Keratinocyte (primary cell): ENCODE data around the gene COQ8A. TPM values are rescaled to one million over a fixed set of nuclear protein-coding genes. Genes with fewer than 3 reads are reported as not detected.

ENCODE experiments used
- DNase-seq: peaks from one replicate; pipeline ENCODE4 v3.0.0-alpha.2; 2011; ENCODE audit warnings: low read depth, missing footprints, low spot score
- FAIRE-seq: peaks from 2 replicates; lab custom pipeline; 2011; peaks lifted over from hg19 to GRCh38; lab: Jason Lieb, UNC
- H2AFZ ChIP-seq: 2 replicates; pipeline ENCODE4 v1.6.0; 2012; ENCODE audit warnings: low read length, control low read depth, inconsistent platforms; ENCODE audit not compliant: control insufficient read depth
- H3K27ac ChIP-seq: 2 replicates; pipeline ENCODE4 v1.5.1; 2011; ENCODE audit warnings: low read length; ENCODE audit not compliant: control insufficient read depth, insufficient read depth
- H3K27me3 ChIP-seq: 3 replicates; pipeline ENCODE4 v1.6.0; 2011; ENCODE audit warnings: low read length; ENCODE audit not compliant: control insufficient read depth, insufficient read depth; ENCODE audit errors: extremely low read depth
- H3K36me3 ChIP-seq, 2 experiments: 2 replicates in 1 of 2; 3 replicates in 1 of 2; pipeline ENCODE4 v1.5.1; 2011; ENCODE audit warnings: low read length in 2 of 2, mild to moderate bottlenecking in 1 of 2; ENCODE audit not compliant: control insufficient read depth in 2 of 2, insufficient read depth in 2 of 2; ENCODE audit errors: extremely low read depth in 1 of 2
- H3K4me1 ChIP-seq: 3 replicates; pipeline ENCODE4 v1.5.1; 2011; ENCODE audit warnings: low read length; ENCODE audit not compliant: control insufficient read depth, insufficient read depth; ENCODE audit errors: extremely low read depth
- H3K4me2 ChIP-seq: 3 replicates; pipeline ENCODE4 v1.6.0; 2011; ENCODE audit warnings: low read depth, low read length; ENCODE audit not compliant: control insufficient read depth, insufficient read depth; ENCODE audit errors: extremely low read depth
- H3K4me3 ChIP-seq, 3 experiments: fragments of 200-600 bp in 1 of 3; sonication (generic) in 1 of 3; 2 replicates in 2 of 3; 3 replicates in 1 of 3; pipeline ENCODE4 v1.5.1; 2011 to 2016; ENCODE audit warnings: low read length in 3 of 3, mild to moderate bottlenecking in 3 of 3, control low read depth in 2 of 3, inconsistent platforms in 1 of 3, low read depth in 1 of 3, mixed read lengths in 1 of 3, mixed run types in 1 of 3, moderate library complexity in 1 of 3; ENCODE audit not compliant: control insufficient read depth in 2 of 3, insufficient read depth in 2 of 3; ENCODE audit errors: extremely low read depth in 1 of 3
- H3K79me2 ChIP-seq: 2 replicates; pipeline ENCODE4 v1.6.0; 2012; ENCODE audit warnings: low read length; ENCODE audit not compliant: control insufficient read depth, insufficient read depth
- H3K9ac ChIP-seq: 3 replicates; pipeline ENCODE4 v1.6.0; 2011; ENCODE audit warnings: low read length; ENCODE audit not compliant: control insufficient read depth, insufficient read depth; ENCODE audit errors: extremely low read depth
- H3K9me1 ChIP-seq: 3 replicates; pipeline ENCODE4 v1.6.0; 2011; ENCODE audit warnings: low read length; ENCODE audit not compliant: control insufficient read depth, insufficient read depth; ENCODE audit errors: extremely low read depth
- H3K9me3 ChIP-seq: 2 replicates; pipeline ENCODE4 v1.5.1; 2012; ENCODE audit warnings: low read depth, low read length; ENCODE audit not compliant: control insufficient read depth
- H4K20me1 ChIP-seq: 3 replicates; pipeline ENCODE4 v1.6.0; 2011; ENCODE audit warnings: low read length; ENCODE audit not compliant: control insufficient read depth, insufficient read depth; ENCODE audit errors: extremely low read depth
- EZH2 ChIP-seq: IDR thresholded peaks from one replicate; pipeline ENCODE4 v1.6.1; 2012; ENCODE audit warnings: inconsistent platforms, mild to moderate bottlenecking, low read length, moderate library complexity
- dilution Hi-C: fragments of 300-500 bp; cut with MboI; formaldehyde crosslinking; loops from one replicate; pipeline ENCODE4 v1.7.0; 2020; ENCODE audit warnings: low sequenced_read_pairs; ENCODE audit not compliant: extremely low pct_ligation_motif_present
- polyA plus RNA-seq, 5 experiments: library from polyadenylated mRNA; depleted of rRNA in 3 of 5; stranded (reverse) in 3 of 5; stranded (forward) in 1 of 5; unstranded in 1 of 5; fragments of >200 nt; gene quantifications; 1 replicate in 1 of 5; 2 replicates in 3 of 5; 3 replicates in 1 of 5; pipeline versions ENCODE4 v1.2.1 to v1.2.3, GENCODE V29; 2011 to 2012; ENCODE audit warnings: missing spikeins in 2 of 5, low read depth in 1 of 5, low replicate concordance in 1 of 5
- TF ChIP-seq, protein P1 (sequence below), 3 experiments: IDR thresholded peaks in 1 of 3; conservative IDR thresholded peaks in 1 of 3; optimal IDR thresholded peaks in 1 of 3; 2 replicates in 2 of 3; 3 replicates in 1 of 3; pipeline versions ENCODE3 to v1.5.1; 2011; ENCODE audit warnings: low read length in 3 of 3, mild to moderate bottlenecking in 3 of 3, moderate library complexity in 2 of 3, control low read depth in 1 of 3, inconsistent platforms in 1 of 3; ENCODE audit not compliant: insufficient read depth in 2 of 3; ENCODE audit errors: extremely low read depth in 1 of 3

Gene COQ8A
- polyA plus RNA-seq, 1 donor (not counting 4 experiments of a cell fraction or from before 2014, with no cell fraction given), result 3.8 TPM

- no peaks in the 10 kb centered on the region for H3K9me1 ChIP-seq
- H3K27ac ChIP-seq, result no peak overlapping the region
- no peak overlapping the region for H3K9ac ChIP-seq
- peaks cover 9% of the 10 kb centered on the region for H3K4me1 ChIP-seq
- H2AFZ ChIP-seq, result no peak overlapping the region
- no peaks in the 10 kb centered on the region for H4K20me1 ChIP-seq
- no peak for TF ChIP-seq EZH2
- TF ChIP-seq, protein P1, sequence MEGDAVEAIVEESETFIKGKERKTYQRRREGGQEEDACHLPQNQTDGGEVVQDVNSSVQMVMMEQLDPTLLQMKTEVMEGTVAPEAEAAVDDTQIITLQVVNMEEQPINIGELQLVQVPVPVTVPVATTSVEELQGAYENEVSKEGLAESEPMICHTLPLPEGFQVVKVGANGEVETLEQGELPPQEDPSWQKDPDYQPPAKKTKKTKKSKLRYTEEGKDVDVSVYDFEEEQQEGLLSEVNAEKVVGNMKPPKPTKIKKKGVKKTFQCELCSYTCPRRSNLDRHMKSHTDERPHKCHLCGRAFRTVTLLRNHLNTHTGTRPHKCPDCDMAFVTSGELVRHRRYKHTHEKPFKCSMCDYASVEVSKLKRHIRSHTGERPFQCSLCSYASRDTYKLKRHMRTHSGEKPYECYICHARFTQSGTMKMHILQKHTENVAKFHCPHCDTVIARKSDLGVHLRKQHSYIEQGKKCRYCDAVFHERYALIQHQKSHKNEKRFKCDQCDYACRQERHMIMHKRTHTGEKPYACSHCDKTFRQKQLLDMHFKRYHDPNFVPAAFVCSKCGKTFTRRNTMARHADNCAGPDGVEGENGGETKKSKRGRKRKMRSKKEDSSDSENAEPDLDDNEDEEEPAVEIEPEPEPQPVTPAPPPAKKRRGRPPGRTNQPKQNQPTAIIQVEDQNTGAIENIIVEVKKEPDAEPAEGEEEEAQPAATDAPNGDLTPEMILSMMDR (optimal IDR thresholded peaks at IDR 0.05 in 1 of 3, IDR thresholded peaks at IDR 0.05 in 1 of 3, conservative IDR thresholded peaks at IDR 0.05 in 1 of 3; ENCODE audit: extremely low read depth in 1 of 3, insufficient read depth in 2 of 3, low read length in 3 of 3), result no peak
- DNase-seq (no peak), FAIRE-seq (no peak)
- no peaks in the 10 kb centered on the region for H3K9me3 ChIP-seq
- H3K79me2 ChIP-seq, result no peaks in the 10 kb centered on the region
- H3K4me3 ChIP-seq, result no peak overlapping the region
- dilution Hi-C loops, result no loop called here
- no peaks in the 10 kb centered on the region for H3K36me3 ChIP-seq
- no peak overlapping the region for H3K4me2 ChIP-seq
- H3K27me3 ChIP-seq, result peaks cover 3% of the 10 kb centered on the region
Observed at GRCh38 chr1:226945106-226945857, 5.2 kb downstream of the COQ8A start.

DNA sequence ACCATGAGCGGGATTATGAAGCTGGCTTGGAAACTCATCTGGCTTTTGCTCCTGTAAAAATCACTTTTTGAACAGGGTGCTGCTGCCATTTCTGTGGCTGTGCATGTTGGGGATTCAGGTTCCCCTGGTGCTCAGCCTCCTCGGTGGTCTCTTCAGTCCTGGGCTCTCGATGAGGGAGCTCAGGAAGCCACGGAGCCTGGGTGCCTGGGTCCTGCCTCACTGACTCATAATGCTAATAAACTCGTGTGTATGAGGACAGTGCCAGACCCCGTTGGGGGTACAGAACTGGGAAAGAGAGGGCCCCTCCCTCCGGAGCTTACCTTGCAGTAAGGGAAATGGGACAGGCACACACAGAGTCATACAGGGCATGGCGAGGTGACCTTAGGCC, 5.8 kb downstream of the COQ8A start:
- DNase-seq (no peak), FAIRE-seq (no peak)
- no peak overlapping the region for H2AFZ ChIP-seq
- no peak overlapping the region for H3K4me2 ChIP-seq
- TF ChIP-seq, protein P1 (optimal IDR thresholded peaks at IDR 0.05 in 1 of 3, IDR thresholded peaks at IDR 0.05 in 1 of 3, conservative IDR thresholded peaks at IDR 0.05 in 1 of 3; ENCODE audit: extremely low read depth in 1 of 3, insufficient read depth in 2 of 3, low read length in 3 of 3), result no peak
- no peak for TF ChIP-seq EZH2
- H3K79me2 ChIP-seq, result no peaks in the 10 kb centered on the region
- H3K27ac ChIP-seq, result no peak overlapping the region
- H3K27me3 ChIP-seq, result peaks cover 3% of the 10 kb centered on the region
- no peaks in the 10 kb centered on the region for H3K9me1 ChIP-seq
- dilution Hi-C loops, result no loop called here
- H3K9ac ChIP-seq, result no peak overlapping the region
- no peaks in the 10 kb centered on the region for H3K9me3 ChIP-seq
- no peaks in the 10 kb centered on the region for H3K36me3 ChIP-seq
- peaks cover 4% of the 10 kb centered on the region for H3K4me1 ChIP-seq
- H3K4me3 ChIP-seq, result no peak overlapping the region
- H4K20me1 ChIP-seq, result no peaks in the 10 kb centered on the region
